Umbilical cord (tissue), 2 donors: ENCODE data around the gene LBHD1. TPM values are rescaled to one million over a fixed set of nuclear protein-coding genes. Genes with fewer than 3 reads are reported as not detected.
"Not testable (repeated sequence)": the region's sequence is repeated elsewhere in the genome, so short reads cannot be mapped to it uniquely, and the experiment has no call there.

Experiments
- DNase-seq: peaks from one replicate; pipeline ENCODE4 v3.0.0-alpha.2; 2015; ENCODE audit warnings: low spot score
- total RNA-seq: library from RNA; depleted of rRNA; stranded (reverse); fragments of >200 nt; gene quantifications from one replicate; pipeline ENCODE4 v1.2.3, GENCODE V29; 2014; ENCODE audit warnings: low replicate concordance; ENCODE audit not compliant: insufficient read depth

The LBHD1 gene
- total RNA-seq, 1 donor from 2014 or later: 0.72 TPM

- DNase-seq: no peak
These were observed 51.0 kb downstream of the LBHD1 start for GRCh38 chr11:62621027-62621566.

- DNase-seq: not testable (repeated sequence)
These were observed 55.1 kb downstream of the LBHD1 start for GRCh38 chr11:62616957-62617356.

GRCh38 chr11:62615521-62615920, 56.5 kb downstream of the LBHD1 start:
- DNase-seq: no peak

- DNase-seq: no peak
These were observed 57.8 kb downstream of the LBHD1 start for GRCh38 chr11:62614275-62614674.

GRCh38 chr11:62613291-62613778, 58.7 kb downstream of the LBHD1 start:
- DNase-seq: no peak

Other genes with a start within 250 kb of the LBHD1 start
- gene AHNAK, start 125.5 kb downstream of the LBHD1 start, total RNA-seq: 550 TPM
- 944 TPM for gene EEF1G, start 98.4 kb downstream of the LBHD1 start, total RNA-seq
- 2.4 TPM for gene TUT1, start 80.7 kb downstream of the LBHD1 start, total RNA-seq
- gene MTA2, start 70.4 kb downstream of the LBHD1 start, total RNA-seq: 58.3 TPM
- gene EML3, start 59.5 kb downstream of the LBHD1 start, total RNA-seq: 41.7 TPM
- 8.7 TPM for gene ROM1, start 59.0 kb downstream of the LBHD1 start, total RNA-seq
- gene B3GAT3, start 50.3 kb downstream of the LBHD1 start, total RNA-seq: 7.9 TPM
- 96.8 TPM for gene GANAB, start 25.7 kb downstream of the LBHD1 start, total RNA-seq
- 11.3 TPM for gene INTS5, start 19.0 kb downstream of the LBHD1 start, total RNA-seq
- gene C11orf98, start 7.1 kb downstream of the LBHD1 start, total RNA-seq: 14.2 TPM
- gene CSKMT, start 7.0 kb downstream of the LBHD1 start, total RNA-seq: 3.1 TPM
- gene UQCC3, start 594 bp downstream of the LBHD1 start, total RNA-seq: 2.9 TPM
- 98.0 TPM for gene UBXN1, start 6.8 kb upstream of the LBHD1 start, total RNA-seq
- 3.1 TPM for gene LRRN4CL, start 17.3 kb upstream of the LBHD1 start, total RNA-seq
- 6.3 TPM for gene BSCL2, start 35.2 kb upstream of the LBHD1 start, total RNA-seq
- gene GNG3, start 35.4 kb upstream of the LBHD1 start, total RNA-seq: not detected
- 13.5 TPM for gene HNRNPUL2, start 55.2 kb upstream of the LBHD1 start, total RNA-seq
- gene TTC9C, start 56.2 kb upstream of the LBHD1 start, total RNA-seq: 27.0 TPM
- 6.5 TPM for gene ZBTB3, start 81.9 kb upstream of the LBHD1 start, total RNA-seq
- gene POLR2G, start 89.3 kb upstream of the LBHD1 start, total RNA-seq: 24.6 TPM
- gene TAF6L, start 99.1 kb upstream of the LBHD1 start, total RNA-seq: 10.1 TPM
- 11.1 TPM for gene TMEM179B, start 115.1 kb upstream of the LBHD1 start, total RNA-seq
- 33.5 TPM for gene TMEM223, start 119.7 kb upstream of the LBHD1 start, total RNA-seq
- gene NXF1, start 133.2 kb upstream of the LBHD1 start, total RNA-seq: 22.6 TPM
- gene STX5, start 159.8 kb upstream of the LBHD1 start, total RNA-seq: 44.3 TPM
- not detected for gene TEX54, start 160.6 kb upstream of the LBHD1 start, total RNA-seq
- 44.3 TPM for gene WDR74, start 167.3 kb upstream of the LBHD1 start, total RNA-seq
- gene SLC3A2, start 208.6 kb upstream of the LBHD1 start, total RNA-seq: 77.0 TPM
- gene CHRM1, start 249.1 kb upstream of the LBHD1 start, total RNA-seq: 2.4 TPM